HepG2 (cell line): ENCODE results near the gene IER2. TPM values are rescaled to one million over a fixed set of nuclear protein-coding genes. Genes with fewer than 3 reads are reported as not detected.

Experiments
- CHCHD3 ChIP-seq: sonication (generic); formaldehyde crosslinking; IDR thresholded peaks from 2 replicates; pipeline ENCODE4 v1.8.0; 2022; ENCODE audit warnings: mild to moderate bottlenecking, missing genetic modification reagents, moderate library complexity
- CHD2 ChIP-seq: IDR thresholded peaks from 2 replicates; pipeline ENCODE4 v1.6.1; 2011; ENCODE audit warnings: low read depth, low read length, improper control_type of control experiment
- KLF16 ChIP-seq, 2 experiments: sonication (generic) in 1 of 2; formaldehyde crosslinking in 1 of 2; IDR thresholded peaks; 2 replicates each; pipeline versions ENCODE4 v1.6.1 to v1.8.0; 2016 to 2023; ENCODE audit warnings: missing genetic modification reagents in 2 of 2, missing compliant biosample characterization in 1 of 2
- REL ChIP-seq: sonication (generic); formaldehyde crosslinking; conservative IDR thresholded peaks from 2 replicates; pipeline ENCODE4 v1.8.0; 2022; ENCODE audit warnings: mild to moderate bottlenecking, missing genetic modification reagents, moderate library complexity
- STAG1 ChIP-seq: sonication (generic); formaldehyde crosslinking; IDR thresholded peaks from 2 replicates; pipeline ENCODE4 v1.4.0; 2020; ENCODE audit warnings: missing genetic modification reagents
- THAP11 ChIP-seq: IDR thresholded peaks from 2 replicates; pipeline ENCODE4 v1.6.1; 2016; ENCODE audit warnings: missing biosample characterization, missing genetic modification reagents
- ZNF790 ChIP-seq: sonication (generic); formaldehyde crosslinking; IDR thresholded peaks from 2 replicates; pipeline ENCODE4 v1.8.0; 2022; ENCODE audit warnings: missing genetic modification reagents, mild to moderate bottlenecking, borderline replicate concordance
- polyA plus RNA-seq, 8 experiments: library from polyadenylated mRNA; depleted of rRNA in 3 of 8; stranded (reverse) in 7 of 8; unstranded in 1 of 8; fragments of >200 nt; fragmentation: Illumina TruSeq in 4 of 8; extraction: Trizol in 4 of 8; gene quantifications; 2 replicates each; pipeline versions ENCODE4 v1.2.1 to v1.2.3, GENCODE V29; 2011 to 2016; ENCODE audit warnings: low read depth in 4 of 8, missing spikeins in 1 of 8, mixed read lengths in 1 of 8; ENCODE audit not compliant: insufficient read depth in 1 of 8
- total RNA-seq, 5 experiments: library from RNA; depleted of rRNA; stranded (reverse); fragments of >200 nt; fragmentation: Illumina TruSeq; extraction: Trizol; gene quantifications; 2 replicates each; pipeline ENCODE4 v1.2.3, GENCODE V29; 2016; ENCODE audit warnings: low read depth in 1 of 5
- TF ChIP-seq, protein P1 (sequence below): sonication (generic); formaldehyde crosslinking; IDR thresholded peaks from 2 replicates; pipeline ENCODE4 v1.4.0; 2020; ENCODE audit warnings: missing genetic modification reagents, borderline replicate concordance
- TF ChIP-seq, protein P2 (sequence below): sonication (generic); formaldehyde crosslinking; IDR thresholded peaks from 2 replicates; pipeline ENCODE4 v1.8.1; 2023; ENCODE audit warnings: missing genetic modification reagents, mild to moderate bottlenecking, borderline replicate concordance
- TF ChIP-seq, protein P3 (sequence below): sonication (generic); formaldehyde crosslinking; IDR thresholded peaks from 2 replicates; pipeline ENCODE4 v1.4.0; 2020; ENCODE audit warnings: missing genetic modification reagents; ENCODE audit errors: not compliant biosample characterization
- TF ChIP-seq, protein P4 (sequence below): IDR thresholded peaks from 2 replicates; pipeline ENCODE4 v1.6.1; 2016; ENCODE audit warnings: mild to moderate bottlenecking
- TF ChIP-seq, protein P5 (sequence below): sonication (generic); formaldehyde crosslinking; IDR thresholded peaks from 2 replicates; pipeline ENCODE4 v1.8.0; 2022; ENCODE audit warnings: low read depth, missing genetic modification reagents
- TF ChIP-seq, protein P6 (sequence below): IDR thresholded peaks from 2 replicates; pipeline ENCODE4 v1.6.1; 2018; ENCODE audit warnings: missing genetic modification reagents, mild to moderate bottlenecking, missing compliant biosample characterization
- TF ChIP-seq, protein P7 (sequence below): sonication (generic); formaldehyde crosslinking; IDR thresholded peaks from 2 replicates; pipeline ENCODE4 v1.4.0; 2020; ENCODE audit warnings: mild to moderate bottlenecking, missing genetic modification reagents
- TF ChIP-seq, protein P8 (sequence below): sonication (generic); formaldehyde crosslinking; IDR thresholded peaks from 2 replicates; pipeline ENCODE4 v1.8.1; 2022; ENCODE audit warnings: mild to moderate bottlenecking, missing genetic modification reagents
- TF ChIP-seq, protein P9 (sequence below): sonication (generic); formaldehyde crosslinking; conservative IDR thresholded peaks from 2 replicates; pipeline ENCODE4 v1.4.0; 2020; ENCODE audit warnings: missing genetic modification reagents

The IER2 gene
- total and polyA plus RNA-seq, 2 of the 13 experiments (the other 11 are each of a cell fraction or from before 2014, with no cell fraction given), result 10.1 to 14.3 TPM

DNA sequence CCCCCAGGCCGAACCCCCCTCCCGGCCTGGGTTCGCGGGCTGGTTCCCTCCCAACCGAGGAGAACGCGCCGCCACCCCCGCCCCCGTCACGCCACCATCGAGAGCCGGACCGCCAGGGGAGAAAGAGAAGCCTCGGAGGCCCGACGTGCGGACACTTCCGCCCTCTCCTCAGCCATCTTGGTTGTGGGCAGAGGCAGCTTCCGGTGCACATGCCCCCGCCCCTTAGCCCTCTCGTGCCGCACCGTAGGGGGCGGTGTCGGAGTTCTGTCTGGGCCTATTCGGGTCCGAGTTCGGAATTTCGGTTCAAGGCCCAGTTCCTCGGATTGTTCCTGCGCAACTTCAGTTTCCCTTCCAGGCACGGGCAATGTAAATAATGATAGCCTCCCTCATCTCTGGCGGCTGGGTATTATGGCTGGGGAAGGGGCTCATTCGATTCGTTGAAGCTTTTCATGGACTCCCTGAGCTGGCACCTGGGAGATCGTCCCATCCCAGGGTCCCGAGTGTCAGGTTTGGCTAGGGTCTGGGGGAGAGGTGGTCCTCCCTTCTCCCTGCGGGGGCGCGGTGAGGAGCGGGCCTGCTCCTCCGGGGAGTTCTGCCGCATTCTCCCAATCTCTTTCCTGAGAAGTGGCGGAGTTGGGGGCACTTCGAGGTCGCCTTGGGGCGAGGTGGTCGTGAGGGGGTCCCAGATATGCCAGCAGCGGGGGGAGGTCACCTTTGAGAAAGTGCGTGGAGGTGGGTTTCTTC lies at the start of gene IER2, which contains the start of gene STX10 (continued):
- TF ChIP-seq REL (0 out of 2 replicates have a peak, but pooled peaks have one; percentile 52), STAG1 (CRISPR knock-in tag) (peak; percentile 64), KLF16 (CRISPR knock-in tag; IDR thresholded peaks at IDR 0.05) (peak in 1 of 2 experiments; percentile 72; a peak in 2 of 4 replicates), CHD2 (no peak), THAP11 (CRISPR knock-in tag) (peak; percentile 94), ZNF790 (CRISPR knock-in tag) (peak; percentile 57; the same call in 1 of the 2 replicates), CHCHD3 (CRISPR knock-in tag) (no peak)
- TF ChIP-seq, protein P1, sequence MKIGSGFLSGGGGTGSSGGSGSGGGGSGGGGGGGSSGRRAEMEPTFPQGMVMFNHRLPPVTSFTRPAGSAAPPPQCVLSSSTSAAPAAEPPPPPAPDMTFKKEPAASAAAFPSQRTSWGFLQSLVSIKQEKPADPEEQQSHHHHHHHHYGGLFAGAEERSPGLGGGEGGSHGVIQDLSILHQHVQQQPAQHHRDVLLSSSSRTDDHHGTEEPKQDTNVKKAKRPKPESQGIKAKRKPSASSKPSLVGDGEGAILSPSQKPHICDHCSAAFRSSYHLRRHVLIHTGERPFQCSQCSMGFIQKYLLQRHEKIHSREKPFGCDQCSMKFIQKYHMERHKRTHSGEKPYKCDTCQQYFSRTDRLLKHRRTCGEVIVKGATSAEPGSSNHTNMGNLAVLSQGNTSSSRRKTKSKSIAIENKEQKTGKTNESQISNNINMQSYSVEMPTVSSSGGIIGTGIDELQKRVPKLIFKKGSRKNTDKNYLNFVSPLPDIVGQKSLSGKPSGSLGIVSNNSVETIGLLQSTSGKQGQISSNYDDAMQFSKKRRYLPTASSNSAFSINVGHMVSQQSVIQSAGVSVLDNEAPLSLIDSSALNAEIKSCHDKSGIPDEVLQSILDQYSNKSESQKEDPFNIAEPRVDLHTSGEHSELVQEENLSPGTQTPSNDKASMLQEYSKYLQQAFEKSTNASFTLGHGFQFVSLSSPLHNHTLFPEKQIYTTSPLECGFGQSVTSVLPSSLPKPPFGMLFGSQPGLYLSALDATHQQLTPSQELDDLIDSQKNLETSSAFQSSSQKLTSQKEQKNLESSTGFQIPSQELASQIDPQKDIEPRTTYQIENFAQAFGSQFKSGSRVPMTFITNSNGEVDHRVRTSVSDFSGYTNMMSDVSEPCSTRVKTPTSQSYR, result peak; percentile 66
- TF ChIP-seq, protein P2, sequence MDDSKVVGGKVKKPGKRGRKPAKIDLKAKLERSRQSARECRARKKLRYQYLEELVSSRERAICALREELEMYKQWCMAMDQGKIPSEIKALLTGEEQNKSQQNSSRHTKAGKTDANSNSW, result no peak
- TF ChIP-seq, protein P3, sequence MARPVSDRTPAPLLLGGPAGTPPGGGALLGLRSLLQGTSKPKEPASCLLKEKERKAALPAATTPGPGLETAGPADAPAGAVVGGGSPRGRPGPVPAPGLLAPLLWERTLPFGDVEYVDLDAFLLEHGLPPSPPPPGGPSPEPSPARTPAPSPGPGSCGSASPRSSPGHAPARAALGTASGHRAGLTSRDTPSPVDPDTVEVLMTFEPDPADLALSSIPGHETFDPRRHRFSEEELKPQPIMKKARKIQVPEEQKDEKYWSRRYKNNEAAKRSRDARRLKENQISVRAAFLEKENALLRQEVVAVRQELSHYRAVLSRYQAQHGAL (CRISPR knock-in tag), result no peak
- TF ChIP-seq, protein P4, sequence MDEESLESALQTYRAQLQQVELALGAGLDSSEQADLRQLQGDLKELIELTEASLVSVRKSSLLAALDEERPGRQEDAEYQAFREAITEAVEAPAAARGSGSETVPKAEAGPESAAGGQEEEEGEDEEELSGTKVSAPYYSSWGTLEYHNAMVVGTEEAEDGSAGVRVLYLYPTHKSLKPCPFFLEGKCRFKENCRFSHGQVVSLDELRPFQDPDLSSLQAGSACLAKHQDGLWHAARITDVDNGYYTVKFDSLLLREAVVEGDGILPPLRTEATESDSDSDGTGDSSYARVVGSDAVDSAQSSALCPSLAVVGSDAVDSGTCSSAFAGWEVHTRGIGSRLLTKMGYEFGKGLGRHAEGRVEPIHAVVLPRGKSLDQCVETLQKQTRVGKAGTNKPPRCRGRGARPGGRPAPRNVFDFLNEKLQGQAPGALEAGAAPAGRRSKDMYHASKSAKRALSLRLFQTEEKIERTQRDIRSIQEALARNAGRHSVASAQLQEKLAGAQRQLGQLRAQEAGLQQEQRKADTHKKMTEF, result peak; percentile 94
- TF ChIP-seq, protein P5, sequence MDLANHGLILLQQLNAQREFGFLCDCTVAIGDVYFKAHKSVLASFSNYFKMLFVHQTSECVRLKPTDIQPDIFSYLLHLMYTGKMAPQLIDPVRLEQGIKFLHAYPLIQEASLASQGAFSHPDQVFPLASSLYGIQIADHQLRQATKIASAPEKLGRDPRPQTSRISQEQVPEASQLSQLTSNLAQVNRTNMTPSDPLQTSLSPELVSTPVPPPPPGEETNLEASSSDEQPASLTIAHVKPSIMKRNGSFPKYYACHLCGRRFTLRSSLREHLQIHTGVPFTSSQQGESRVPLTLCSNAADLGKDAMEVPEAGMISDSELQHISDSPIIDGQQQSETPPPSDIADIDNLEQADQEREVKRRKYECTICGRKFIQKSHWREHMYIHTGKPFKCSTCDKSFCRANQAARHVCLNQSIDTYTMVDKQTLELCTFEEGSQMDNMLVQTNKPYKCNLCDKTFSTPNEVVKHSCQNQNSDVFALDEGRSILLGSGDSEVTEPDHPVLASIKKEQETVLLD (CRISPR knock-in tag), result peak; percentile 88
- TF ChIP-seq, protein P6, sequence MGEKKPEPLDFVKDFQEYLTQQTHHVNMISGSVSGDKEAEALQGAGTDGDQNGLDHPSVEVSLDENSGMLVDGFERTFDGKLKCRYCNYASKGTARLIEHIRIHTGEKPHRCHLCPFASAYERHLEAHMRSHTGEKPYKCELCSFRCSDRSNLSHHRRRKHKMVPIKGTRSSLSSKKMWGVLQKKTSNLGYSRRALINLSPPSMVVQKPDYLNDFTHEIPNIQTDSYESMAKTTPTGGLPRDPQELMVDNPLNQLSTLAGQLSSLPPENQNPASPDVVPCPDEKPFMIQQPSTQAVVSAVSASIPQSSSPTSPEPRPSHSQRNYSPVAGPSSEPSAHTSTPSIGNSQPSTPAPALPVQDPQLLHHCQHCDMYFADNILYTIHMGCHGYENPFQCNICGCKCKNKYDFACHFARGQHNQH (CRISPR knock-in tag), result peak; percentile 81; the same call in 1 of the 2 replicates
- TF ChIP-seq, protein P7, sequence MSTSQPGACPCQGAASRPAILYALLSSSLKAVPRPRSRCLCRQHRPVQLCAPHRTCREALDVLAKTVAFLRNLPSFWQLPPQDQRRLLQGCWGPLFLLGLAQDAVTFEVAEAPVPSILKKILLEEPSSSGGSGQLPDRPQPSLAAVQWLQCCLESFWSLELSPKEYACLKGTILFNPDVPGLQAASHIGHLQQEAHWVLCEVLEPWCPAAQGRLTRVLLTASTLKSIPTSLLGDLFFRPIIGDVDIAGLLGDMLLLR (CRISPR knock-in tag), result 0 out of 2 replicates have a peak, but pooled peaks have one; percentile 41
- TF ChIP-seq, protein P8, sequence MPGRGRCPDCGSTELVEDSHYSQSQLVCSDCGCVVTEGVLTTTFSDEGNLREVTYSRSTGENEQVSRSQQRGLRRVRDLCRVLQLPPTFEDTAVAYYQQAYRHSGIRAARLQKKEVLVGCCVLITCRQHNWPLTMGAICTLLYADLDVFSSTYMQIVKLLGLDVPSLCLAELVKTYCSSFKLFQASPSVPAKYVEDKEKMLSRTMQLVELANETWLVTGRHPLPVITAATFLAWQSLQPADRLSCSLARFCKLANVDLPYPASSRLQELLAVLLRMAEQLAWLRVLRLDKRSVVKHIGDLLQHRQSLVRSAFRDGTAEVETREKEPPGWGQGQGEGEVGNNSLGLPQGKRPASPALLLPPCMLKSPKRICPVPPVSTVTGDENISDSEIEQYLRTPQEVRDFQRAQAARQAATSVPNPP (CRISPR knock-in tag), result peak; percentile 53; the same call in 1 of the 2 replicates
- TF ChIP-seq, protein P9, sequence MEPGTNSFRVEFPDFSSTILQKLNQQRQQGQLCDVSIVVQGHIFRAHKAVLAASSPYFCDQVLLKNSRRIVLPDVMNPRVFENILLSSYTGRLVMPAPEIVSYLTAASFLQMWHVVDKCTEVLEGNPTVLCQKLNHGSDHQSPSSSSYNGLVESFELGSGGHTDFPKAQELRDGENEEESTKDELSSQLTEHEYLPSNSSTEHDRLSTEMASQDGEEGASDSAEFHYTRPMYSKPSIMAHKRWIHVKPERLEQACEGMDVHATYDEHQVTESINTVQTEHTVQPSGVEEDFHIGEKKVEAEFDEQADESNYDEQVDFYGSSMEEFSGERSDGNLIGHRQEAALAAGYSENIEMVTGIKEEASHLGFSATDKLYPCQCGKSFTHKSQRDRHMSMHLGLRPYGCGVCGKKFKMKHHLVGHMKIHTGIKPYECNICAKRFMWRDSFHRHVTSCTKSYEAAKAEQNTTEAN (CRISPR knock-in tag), result 0 out of 2 replicates have a peak, but pooled peaks have one; percentile 56
